Ascending aorta (tissue), 2 donors: ENCODE data around the gene PTPRC. TPM values are rescaled to one million over a fixed set of nuclear protein-coding genes. Genes with fewer than 3 reads are reported as not detected.
A peak's percentile ranks its signal among the peaks of the same experiment; 100 is the strongest.

Experiments
- DNase-seq, 2 donors: peaks; one replicate each; pipeline ENCODE4 v3.0.0-alpha.2; 2019; ENCODE audit warnings: low spot score in 2 of 2
- H3K27ac ChIP-seq, 2 donors: fragments of 200-600 bp; sonication (generic); one replicate each; pipeline ENCODE4 v1.5.1; 2016 to 2017; ENCODE audit warnings: mild to moderate bottlenecking in 1 of 2
- H3K27me3 ChIP-seq: fragments of 200-600 bp; sonication (generic); one replicate; pipeline ENCODE4 v1.5.1; 2017
- H3K36me3 ChIP-seq, 2 donors: fragments of 200-600 bp; sonication (generic); one replicate each; pipeline ENCODE4 v1.5.1; 2016
- H3K4me1 ChIP-seq, 2 donors: fragments of 200-600 bp; sonication (generic); one replicate each; pipeline ENCODE4 v1.5.1; 2016 to 2017; ENCODE audit warnings: mild to moderate bottlenecking in 1 of 2
- H3K4me3 ChIP-seq, 2 donors: fragments of 200-600 bp; sonication (generic); one replicate each; pipeline ENCODE4 v1.5.1; 2016 to 2017; ENCODE audit warnings: mild to moderate bottlenecking in 1 of 2
- H3K9me3 ChIP-seq, 2 donors: fragments of 200-600 bp; sonication (generic); one replicate each; pipeline ENCODE4 v1.5.1; 2016
- intact Hi-C: fragments of 100-400 bp; cut with DNase I; formaldehyde crosslinking; loops from one replicate; pipeline ENCODE4 v1.15.1; 2023
- total RNA-seq: library from RNA; depleted of rRNA; stranded (reverse); fragments of >200 nt; gene quantifications from one replicate; pipeline ENCODE4 v1.1.0, GENCODE V29; 2016
- TF ChIP-seq, protein P1 (sequence below), 3 experiments: fragments of 200-600 bp in 2 of 3; fragments of 450-650 bp in 1 of 3; sonication (generic) in 2 of 3; IDR thresholded peaks; one replicate each; pipeline ENCODE4 v1.5.1; 2016 to 2019; ENCODE audit warnings: antibody characterized with exemption in 3 of 3, mild to moderate bottlenecking in 1 of 3, moderate library complexity in 1 of 3

Gene PTPRC
- total RNA-seq, 1 donor from 2014 or later: 21.3 TPM

DNA sequence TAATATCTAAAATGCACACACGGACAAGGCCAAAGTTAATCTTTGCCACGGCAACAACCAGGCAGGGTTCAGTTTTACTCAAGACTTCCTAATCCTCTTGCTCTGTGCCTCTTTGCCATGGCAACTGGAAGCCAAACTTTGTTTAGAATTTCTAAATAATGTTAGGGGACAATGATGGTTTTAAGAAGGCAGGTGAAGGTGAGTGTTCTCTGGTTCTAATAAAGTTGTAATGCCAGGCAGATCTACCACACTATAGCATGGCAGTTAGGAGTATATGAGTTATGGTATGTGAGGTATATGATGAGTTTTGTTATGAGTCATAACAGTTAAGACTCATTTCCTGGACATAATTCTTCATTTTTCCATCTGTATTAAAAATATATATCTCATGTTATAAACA is 2.7 kb downstream of the PTPRC start:
- intact Hi-C loops: no loop called here
- no peaks in the 10 kb centered on the region for H3K27me3 ChIP-seq
- TF ChIP-seq, protein P1, sequence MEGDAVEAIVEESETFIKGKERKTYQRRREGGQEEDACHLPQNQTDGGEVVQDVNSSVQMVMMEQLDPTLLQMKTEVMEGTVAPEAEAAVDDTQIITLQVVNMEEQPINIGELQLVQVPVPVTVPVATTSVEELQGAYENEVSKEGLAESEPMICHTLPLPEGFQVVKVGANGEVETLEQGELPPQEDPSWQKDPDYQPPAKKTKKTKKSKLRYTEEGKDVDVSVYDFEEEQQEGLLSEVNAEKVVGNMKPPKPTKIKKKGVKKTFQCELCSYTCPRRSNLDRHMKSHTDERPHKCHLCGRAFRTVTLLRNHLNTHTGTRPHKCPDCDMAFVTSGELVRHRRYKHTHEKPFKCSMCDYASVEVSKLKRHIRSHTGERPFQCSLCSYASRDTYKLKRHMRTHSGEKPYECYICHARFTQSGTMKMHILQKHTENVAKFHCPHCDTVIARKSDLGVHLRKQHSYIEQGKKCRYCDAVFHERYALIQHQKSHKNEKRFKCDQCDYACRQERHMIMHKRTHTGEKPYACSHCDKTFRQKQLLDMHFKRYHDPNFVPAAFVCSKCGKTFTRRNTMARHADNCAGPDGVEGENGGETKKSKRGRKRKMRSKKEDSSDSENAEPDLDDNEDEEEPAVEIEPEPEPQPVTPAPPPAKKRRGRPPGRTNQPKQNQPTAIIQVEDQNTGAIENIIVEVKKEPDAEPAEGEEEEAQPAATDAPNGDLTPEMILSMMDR (IDR thresholded peaks at IDR 0.05): no peak
- no peak overlapping the region for H3K27ac ChIP-seq
- H3K9me3 ChIP-seq: no peaks in the 10 kb centered on the region
- H3K36me3 ChIP-seq: no peaks in the 10 kb centered on the region
- DNase-seq: no peak
- peak overlapping the region; percentile 4 to 23 for H3K4me3 ChIP-seq
- H3K4me1 ChIP-seq: no peaks in the 10 kb centered on the region

GRCh38 chr1:198641966-198642668 is 3.3 kb downstream of the PTPRC start:
- TF ChIP-seq, protein P1 (IDR thresholded peaks at IDR 0.05): no peak
- intact Hi-C loops: no loop called here
- no peaks in the 10 kb centered on the region for H3K27me3 ChIP-seq
- no peaks in the 10 kb centered on the region for H3K36me3 ChIP-seq
- peak overlapping the region; percentile 4 to 23 for H3K4me3 ChIP-seq
- H3K9me3 ChIP-seq: no peaks in the 10 kb centered on the region
- no peaks in the 10 kb centered on the region for H3K4me1 ChIP-seq
- no peak overlapping the region for H3K27ac ChIP-seq
- no peak for DNase-seq

DNA sequence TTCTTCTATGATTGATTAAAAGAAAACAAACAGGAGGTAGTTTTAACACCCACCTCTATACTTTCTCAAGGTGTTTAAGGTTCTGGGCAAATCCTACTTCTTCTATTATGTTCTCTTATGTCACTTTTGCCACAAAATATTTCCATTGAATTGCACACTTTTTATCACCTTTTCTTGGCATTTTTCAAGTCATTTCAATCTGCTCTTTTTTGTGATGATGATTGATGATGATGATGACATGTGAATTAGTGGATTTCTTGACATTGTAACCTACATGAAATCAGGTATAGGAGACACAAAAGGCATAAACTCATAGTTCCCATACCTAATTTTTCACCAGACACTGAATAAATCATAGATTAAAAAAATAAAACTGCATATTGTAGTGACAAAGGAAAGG is 4.1 kb downstream of the PTPRC start:
- Histone ChIP-seq H3K4me1 (no peaks in the 10 kb centered on the region), H3K27ac (no peak overlapping the region), H3K4me3 (no peak overlapping the region), H3K9me3 (no peaks in the 10 kb centered on the region), H3K36me3 (no peaks in the 10 kb centered on the region), H3K27me3 (no peaks in the 10 kb centered on the region)
- intact Hi-C loops: no loop called here
- TF ChIP-seq, protein P1 (IDR thresholded peaks at IDR 0.05): no peak
- no peak for DNase-seq

- no peak overlapping the region for H3K27ac ChIP-seq
- no peaks in the 10 kb centered on the region for H3K27me3 ChIP-seq
- H3K4me3 ChIP-seq: no peak overlapping the region
- TF ChIP-seq, protein P1 (IDR thresholded peaks at IDR 0.05): no peak
- intact Hi-C loops: no loop called here
- no peak for DNase-seq
- H3K9me3 ChIP-seq: no peaks in the 10 kb centered on the region
- H3K36me3 ChIP-seq: no peaks in the 10 kb centered on the region
- H3K4me1 ChIP-seq: no peaks in the 10 kb centered on the region
These were observed 5.0 kb downstream of the PTPRC start for GRCh38 chr1:198643808-198644207.

DNA sequence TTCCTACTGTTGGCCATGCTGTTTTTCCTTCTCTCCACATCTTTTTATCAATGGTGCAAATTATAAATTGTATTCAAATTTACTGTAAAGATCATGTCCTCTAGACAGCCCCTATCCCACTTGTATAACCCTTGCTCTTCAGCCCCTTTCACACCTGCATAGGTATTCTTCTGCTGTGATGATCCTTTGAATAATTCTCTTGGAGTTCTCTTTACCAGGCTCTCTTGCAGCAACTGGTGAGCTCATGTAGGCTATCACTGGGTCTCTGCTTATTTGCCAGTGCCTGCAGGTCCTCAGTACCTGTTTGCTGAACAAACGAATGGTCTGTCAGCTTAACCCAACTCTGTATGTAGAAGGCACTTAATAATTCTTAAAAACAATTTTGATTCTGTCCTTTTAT is 8.2 kb downstream of the PTPRC start:
- H3K36me3 ChIP-seq: no peaks in the 10 kb centered on the region
- H3K27ac ChIP-seq: no peak overlapping the region
- intact Hi-C loops: no loop called here
- no peaks in the 10 kb centered on the region for H3K27me3 ChIP-seq
- DNase-seq: no peak
- H3K4me3 ChIP-seq: no peak overlapping the region
- no peaks in the 10 kb centered on the region for H3K4me1 ChIP-seq
- TF ChIP-seq, protein P1 (IDR thresholded peaks at IDR 0.05): no peak
- no peaks in the 10 kb centered on the region for H3K9me3 ChIP-seq

DNA sequence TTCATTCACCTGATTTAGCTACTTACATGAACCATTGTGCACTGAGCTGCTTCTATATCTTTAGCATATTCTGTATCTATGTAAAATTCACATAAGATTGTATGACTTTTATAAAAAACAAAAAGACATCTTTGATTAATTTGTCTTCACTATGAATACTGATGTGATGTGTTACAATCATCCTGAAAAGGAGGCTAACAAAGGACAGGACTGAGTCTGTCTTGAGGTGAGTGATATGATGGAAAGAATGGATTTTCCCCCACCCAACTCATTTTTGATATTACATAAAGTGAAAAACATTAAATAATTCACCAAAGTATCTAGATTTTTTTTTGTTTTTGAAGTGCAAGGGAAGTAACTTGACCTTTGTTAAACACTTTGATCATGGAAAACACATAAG is 9.8 kb downstream of the PTPRC start:
- H3K27me3 ChIP-seq: no peaks in the 10 kb centered on the region
- no peaks in the 10 kb centered on the region for H3K4me1 ChIP-seq
- DNase-seq: no peak
- intact Hi-C loops: no loop called here
- TF ChIP-seq, protein P1 (IDR thresholded peaks at IDR 0.05): no peak
- no peak overlapping the region for H3K27ac ChIP-seq
- no peaks in the 10 kb centered on the region for H3K36me3 ChIP-seq
- H3K9me3 ChIP-seq: no peaks in the 10 kb centered on the region
- no peak overlapping the region for H3K4me3 ChIP-seq
